HG03439 (cell line): ENCODE data around the gene FAXC.

Source experiments
- ATAC-seq: cut with Tn5 transposase; IDR thresholded peaks from one replicate; pipeline ENCODE4 v1.9.1; 2021; ENCODE audit warnings: mild to moderate bottlenecking, moderate library complexity; ENCODE audit not compliant: unreplicated experiment

FAXC gene

DNA sequence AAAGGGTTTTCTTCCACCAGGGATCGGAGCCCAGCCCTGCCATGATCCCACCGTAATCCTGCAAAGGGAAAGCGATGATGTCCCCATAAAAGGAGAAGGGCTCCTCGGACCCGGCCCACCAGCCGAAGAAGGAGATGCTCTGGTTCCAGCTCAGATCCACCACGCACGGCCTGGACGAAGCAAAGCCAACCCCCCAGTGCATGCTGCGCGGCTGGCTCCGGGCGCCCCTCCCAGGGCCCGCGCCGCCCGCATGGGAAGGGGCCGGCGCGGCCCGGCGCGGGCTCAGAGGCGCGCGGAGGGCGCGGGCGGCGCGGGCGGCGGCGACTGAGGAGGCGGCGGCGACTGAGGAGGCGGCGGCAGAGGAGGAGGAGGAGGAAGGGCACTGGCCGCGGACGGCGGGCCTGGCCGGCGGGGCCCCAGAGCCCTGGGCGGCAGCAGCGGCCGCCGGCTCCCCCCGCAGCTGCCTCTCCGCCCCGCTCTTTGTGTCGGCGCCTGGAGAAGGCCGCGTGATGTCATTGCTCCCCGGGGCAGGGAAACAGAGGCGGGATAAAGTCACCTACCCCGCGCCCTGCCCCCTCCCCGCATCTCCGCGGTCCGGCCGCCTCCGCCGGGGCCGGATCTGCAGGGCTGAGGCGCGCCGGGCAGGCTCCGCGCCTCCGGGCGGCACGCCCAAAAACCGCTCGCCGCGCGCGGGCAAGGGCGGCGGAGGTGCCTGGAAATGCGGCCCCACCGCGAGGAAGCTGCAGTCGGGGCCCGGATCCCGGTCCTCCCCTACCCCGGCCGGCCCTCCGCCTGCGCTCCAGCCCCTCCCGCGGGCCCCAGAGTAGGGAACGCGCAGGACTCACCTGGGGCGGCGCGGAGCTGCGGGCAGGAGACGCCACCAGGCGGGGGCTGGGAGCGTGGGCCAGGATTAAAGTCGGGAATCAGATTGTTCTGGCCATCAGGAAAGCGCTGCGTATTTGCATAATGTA lies at the start of gene FAXC:
Gene FAXC (minus strand): TSS at position 504 of the 971 bp plus-strand sequence. CDS start 302 bp downstream, at position 202.
- ATAC-seq: peak; percentile 53

DNA sequence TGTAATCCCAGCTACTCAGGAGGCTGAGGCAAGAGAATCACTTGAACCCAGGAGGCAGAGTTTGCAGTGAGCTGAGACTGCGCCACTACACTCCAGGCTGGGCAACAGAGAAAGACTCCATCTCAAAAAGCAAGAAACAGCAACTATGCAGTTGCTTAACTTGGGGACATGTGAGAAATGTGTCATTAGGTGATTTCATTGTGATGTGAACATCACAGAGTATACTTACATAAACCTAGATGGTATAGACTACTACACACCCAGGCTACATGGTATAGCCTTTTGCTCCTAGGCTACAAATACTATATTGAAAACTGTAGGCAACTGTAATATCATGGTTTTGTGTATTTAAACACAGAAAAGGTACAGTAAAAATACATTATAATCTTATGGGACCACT lies 47.8 kb upstream of the FAXC start:
- ATAC-seq: no peak

DNA sequence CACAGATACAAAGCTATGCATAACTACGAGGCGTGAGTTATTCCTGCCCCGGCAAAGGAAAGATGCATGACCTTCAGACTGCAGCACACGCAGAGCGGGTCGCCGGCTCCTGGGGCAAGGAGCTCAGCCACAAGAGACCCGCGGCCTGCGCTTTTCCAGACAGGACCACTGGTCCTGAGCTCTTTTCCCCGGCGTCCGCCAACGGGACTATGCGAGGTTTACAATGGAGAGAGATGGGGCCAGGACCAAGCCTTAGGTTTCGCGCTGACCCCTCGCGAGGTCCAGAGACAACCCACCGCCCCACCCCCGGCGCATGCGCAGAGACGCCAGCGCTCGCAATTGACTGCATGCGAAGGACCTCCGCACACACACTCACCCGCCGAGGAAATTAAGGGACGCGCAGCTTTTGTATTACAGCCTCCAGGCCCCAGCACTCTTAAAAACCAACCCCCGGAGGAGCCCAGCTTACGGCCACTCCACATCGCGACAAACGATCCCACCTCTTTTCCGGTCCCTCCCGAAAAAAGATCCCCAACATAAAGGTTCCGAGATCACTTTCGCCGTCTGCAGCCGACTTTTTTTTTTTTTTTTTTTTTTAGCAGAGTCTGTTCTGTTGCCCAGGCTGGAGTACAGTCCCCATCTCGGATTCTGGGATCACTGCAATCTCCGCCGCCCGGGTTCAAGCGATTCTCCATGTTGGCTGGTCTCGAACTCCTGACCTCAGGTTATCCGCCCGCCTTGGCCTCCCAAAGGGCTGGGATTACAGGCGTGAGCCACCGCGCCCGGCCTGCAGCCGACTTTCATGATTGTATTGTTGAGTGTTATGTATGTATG lies 44.4 kb upstream of the FAXC start, which contains the start of gene COQ3:
Gene COQ3 (minus strand): TSS at position 498 of the 834 bp plus-strand sequence. CDS start 16 bp downstream, at position 482.
- ATAC-seq: peak; percentile 66

DNA sequence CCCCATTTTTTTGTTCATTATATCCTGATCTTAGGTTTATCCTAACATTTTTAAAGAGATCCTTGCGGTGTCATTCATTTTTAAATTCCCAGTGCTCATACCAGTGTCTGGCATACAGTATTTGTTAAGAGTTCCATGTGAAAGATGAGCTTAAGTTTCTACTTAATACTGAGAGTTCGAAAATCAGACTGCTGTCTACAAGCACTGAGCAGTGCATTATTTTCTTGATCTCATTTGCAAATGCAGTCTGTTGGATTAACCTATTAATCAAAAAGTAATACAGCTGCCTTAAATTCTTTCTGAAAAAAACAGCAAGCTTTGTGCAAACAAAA lies 43.9 kb upstream of the FAXC start:
- peak; percentile 21 for ATAC-seq

DNA sequence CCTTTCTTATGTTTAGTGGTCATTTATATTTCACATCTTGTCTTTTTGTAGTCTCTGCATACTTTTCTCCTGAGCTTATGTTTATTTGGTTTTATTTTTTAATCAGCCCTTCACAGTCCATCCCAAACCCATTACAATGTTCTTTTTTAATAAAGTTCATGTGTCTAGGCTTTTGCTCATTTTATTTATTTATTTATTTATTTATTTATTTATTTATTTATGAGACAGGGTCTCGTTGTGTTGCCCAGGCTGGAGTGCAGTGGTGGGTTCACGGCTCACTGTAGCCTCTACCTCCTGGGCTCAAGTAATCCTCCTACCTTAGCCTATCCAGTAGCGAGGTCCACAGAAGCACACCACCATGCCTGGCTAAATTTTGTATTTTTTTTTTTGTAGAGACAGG lies 41.4 kb upstream of the FAXC start:
- no peak for ATAC-seq

DNA sequence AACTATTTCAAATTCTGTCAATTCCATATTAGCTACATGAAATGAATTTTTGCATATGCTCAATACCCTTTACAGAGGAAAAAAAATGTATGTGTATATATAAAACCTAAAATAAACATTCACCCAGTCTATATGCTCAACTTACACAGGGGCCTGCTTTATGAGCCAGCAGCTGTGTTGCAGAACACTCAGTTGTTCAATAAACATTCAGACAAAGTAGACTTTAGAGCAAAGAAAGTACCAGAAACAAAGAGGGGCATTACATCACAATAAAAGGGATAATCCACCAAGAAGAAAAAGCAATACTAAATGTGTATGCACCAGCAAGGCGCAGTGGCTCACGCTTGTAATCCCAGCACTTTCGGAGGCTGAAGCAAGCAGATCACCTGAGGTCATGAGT lies 35.0 kb upstream of the FAXC start:
- ATAC-seq: no peak

DNA sequence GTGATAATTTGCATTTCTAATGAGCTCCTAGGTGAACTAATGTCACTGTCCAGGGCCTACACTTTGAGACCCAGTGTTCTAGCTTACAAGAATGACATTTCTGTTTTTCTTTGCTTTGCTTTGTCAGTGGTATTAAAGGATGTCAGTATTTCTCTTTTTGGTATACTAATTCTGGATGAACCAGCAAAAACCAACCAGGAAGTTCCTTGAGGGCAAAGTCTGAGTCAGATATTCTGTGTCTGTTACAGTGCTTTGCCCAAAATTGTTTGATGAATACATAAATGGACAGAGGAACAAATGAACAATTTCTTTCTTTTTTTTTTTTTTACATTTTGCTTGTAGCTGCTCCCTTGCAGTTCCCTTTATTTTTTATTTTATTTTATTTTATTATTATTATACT lies 29.2 kb upstream of the FAXC start:
- ATAC-seq: no peak

DNA sequence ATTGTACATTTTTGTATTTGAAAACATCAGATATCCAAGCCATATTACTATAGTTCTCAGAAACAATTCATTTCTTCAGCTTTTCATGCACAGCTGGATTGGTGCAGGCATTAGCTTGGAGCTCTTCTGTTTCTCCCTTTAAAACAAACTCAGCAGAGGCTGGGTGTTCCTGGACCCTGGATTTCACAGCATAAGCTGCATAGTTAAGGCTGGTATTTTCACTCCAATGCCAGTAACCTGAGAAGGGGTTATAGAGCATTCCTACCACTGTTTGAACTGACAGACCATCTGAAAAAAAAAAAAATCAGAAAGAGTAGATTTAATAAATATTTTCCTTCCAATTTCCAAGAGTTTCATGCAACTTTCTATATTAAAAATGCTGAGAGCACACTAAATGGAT lies 20.1 kb upstream of the FAXC start:
- ATAC-seq: no peak

DNA sequence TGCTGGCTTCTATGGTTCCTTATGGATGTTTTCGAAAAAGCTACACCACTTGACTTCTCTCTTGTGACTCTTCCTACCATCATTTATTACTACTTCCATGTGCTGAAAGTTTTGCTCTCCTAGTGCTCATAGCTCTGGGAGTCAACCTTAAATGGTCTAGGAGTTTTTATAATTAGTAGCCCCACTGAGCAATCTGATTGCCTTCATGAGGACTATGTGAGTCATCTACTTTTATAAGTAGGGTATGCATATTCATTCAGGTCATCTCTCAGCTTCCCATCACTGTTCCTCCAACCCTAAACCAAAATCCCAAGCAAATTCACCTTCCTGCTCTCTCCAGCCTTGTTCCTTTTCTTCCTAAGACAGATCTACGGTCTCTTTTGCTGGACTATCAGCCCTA lies 17.4 kb upstream of the FAXC start:
- ATAC-seq: no peak

DNA sequence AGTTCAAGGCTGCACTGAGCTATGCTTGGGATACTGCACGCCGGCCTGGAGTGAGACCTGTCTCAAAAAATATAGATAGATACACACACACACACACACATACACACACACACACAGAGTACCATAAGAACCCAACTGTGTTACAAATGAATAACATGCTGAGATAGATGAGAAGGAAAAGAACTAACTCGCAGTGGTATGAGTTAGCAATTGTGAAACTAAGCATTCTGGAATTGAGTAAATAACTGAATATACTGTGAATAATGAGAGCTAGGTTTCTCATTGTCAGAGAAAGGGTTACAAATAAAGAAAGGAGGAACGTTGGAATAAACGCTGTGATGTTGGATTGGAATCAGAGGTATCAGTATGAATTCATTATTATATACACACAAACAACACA lies 14.6 kb upstream of the FAXC start:
- peak; percentile 94 for ATAC-seq

DNA sequence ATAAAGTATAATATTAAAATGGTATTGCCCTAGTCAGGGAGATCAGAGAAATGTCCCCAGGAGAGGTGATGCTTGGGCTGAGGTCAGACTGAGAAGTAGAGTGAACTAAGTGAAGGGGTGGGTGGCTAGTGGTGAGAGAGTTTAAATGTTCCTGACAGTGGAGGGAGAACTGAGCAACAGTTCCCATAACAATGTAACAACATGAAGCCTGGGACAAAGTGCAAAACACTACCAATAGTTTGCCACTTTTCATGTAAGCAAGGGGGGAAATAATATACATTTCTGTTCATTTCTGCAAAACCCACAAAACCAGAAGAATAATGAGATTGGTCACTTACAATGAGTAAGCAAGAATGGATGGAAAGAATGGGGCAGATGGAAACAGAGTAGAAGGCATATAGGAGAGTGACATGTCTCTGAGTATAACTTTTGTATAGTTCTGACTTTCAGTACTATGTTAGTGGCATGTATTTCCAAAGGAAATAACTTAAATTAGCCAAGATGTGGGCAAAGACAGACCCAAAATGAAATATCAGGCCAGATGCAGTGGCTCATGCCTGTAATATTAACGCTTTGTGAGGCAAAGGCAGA lies 13.3 kb upstream of the FAXC start:
- no peak for ATAC-seq

DNA sequence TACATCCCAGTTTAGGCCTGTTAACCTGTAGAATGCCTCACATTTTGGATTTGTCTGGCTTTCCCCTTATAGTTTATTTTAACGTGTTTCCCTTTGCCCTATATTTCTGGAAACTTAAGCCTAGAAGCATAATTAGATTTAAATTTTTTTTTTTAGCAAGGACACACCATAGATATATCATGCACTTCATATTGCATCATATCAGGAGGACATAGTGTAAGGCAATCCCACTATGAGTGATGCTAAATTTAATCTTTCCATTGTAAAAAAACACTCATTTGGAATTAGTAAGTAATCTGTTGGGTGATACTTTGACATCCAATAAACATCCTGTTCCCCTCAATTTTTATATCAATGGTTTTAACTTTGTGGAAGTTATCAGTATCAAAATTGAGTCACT lies 10.3 kb upstream of the FAXC start:
- no peak for ATAC-seq

DNA sequence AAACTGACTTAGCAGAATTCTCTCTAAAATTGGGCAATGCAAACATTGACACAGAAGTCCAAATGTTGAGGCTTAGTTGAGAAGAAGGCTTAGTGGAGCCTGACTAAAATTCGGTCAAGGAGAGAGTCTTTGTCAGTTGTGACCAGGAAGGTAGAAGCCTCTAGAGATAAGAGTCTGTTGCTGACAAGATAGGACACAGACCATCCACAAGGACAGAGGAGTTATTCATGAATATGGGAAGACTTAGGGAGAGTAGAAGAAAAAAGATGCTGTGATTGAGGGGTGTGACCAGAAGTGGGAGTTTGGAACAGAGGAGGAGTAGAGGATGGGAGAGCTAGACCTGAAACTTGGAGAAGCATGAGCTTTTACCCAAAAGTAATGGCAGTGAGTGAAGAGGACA lies 7.2 kb upstream of the FAXC start:
- ATAC-seq: no peak

DNA sequence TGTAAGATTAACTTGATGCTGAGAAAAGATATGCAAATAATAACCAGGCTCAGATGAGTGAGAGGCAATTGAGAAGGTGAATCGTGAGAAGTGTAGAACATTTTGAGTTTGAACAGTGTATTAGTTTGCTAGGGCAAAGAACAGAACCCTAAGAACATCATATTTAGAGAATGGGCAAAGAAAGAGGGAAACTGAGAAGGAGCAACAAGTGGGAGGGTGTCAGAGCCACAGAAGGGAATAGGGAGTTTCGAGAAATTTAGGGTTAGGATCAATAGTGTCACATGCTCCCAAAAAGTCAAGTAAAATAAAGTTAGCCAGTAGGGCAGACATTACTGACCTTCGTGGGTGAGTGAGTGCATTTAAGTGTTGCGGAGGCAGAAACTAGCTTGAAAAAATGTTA lies 5.5 kb upstream of the FAXC start:
- no peak for ATAC-seq

DNA sequence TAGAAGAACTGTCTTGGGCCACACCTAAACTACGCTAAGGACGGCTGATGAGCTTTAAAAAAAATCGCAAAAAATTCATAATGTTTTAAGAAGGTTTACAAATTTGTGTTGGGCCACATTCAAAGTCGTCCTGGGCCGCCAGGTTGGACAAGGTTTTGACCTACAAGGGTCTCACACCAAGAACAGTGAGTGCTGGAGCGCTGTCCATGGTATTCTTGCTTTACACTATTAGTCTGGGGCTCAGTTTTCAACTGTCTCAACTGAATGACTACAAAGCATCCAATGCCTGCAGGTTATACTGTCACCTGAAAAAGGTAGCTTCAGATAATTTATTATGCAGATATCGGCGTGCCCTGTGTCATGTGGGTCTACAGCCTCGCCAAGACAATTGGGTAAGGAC lies 3.7 kb upstream of the FAXC start:
- ATAC-seq: no peak

DNA sequence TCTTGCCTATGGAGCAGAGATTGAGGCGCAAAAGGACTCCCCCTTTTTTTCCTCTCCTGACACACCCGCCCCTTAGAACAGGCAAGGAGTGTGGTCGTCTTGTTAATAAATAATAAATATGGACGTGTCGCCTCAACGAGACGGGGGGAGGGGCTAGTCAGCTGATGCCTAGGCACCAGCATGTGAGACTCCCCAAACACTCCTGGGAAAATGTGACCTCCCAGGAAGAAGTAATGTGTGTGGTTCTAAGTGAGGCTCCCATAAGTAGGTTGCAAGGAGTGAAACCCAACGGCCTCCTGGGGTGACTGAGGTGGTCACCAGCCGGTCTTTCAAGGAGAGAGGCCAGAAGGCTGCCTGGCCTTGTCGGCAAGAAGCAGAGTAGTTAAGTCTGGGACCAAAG lies 1.1 kb upstream of the FAXC start:
- ATAC-seq: no peak

DNA sequence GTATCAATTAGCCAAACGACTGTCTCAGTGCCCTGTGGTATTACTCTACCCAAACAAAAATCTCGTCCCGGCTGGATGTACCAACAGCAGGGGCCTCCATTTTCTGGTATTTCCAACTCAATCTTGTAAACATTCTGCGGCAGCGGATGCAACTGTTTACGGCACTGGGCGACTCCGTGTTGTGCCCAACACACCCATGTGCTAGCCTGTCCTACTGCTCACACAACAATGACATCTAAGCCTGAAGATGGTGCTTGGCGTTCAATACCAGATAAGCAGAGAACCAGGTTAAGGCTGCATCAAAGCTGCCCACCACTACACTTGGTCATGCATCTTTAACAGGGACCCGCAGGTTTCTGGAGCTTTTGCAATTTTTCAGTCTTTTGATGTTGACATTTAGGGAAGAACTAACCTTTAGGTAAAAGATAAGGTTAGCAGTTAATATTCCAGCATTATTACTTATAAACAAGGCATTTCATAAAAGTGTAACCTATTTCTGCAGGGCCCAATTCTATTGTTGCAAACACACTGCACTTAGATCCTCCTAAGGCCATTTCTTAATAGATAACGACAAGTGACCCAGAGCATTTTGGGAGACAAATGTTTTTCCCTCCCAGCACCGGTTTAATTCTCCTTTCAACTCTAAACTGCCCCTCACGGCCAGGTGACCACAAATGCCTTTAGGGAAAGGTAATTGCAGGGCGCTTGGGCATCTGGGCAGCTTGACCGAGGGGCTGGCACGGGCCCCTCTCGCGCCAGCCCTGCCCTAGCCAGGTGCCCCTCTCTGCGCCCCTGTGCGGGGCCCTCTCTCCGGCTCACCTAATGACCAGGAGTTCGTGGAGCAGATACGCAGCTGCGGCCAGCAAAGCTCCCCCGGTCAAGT lies 945 bp downstream of the FAXC start:
- no peak for ATAC-seq

DNA sequence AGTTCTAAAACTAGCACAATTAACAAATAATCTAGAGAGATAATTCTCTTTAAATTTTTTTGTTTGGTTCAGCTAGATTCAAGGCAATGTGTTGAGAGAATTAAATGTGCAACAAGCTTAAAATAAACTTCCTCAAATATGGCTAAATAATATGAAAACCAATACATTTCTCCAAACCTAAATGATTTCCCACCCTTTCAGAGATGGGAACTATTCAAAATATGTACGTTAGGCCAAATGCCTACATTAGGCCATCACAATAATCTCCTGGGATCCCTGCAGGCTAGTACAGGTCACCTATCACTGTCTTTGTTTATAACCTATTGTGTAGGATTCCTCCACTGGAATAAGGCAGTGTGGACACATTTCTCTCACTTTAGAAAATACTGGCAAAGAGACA lies 1.7 kb downstream of the FAXC start:
- ATAC-seq: no peak

DNA sequence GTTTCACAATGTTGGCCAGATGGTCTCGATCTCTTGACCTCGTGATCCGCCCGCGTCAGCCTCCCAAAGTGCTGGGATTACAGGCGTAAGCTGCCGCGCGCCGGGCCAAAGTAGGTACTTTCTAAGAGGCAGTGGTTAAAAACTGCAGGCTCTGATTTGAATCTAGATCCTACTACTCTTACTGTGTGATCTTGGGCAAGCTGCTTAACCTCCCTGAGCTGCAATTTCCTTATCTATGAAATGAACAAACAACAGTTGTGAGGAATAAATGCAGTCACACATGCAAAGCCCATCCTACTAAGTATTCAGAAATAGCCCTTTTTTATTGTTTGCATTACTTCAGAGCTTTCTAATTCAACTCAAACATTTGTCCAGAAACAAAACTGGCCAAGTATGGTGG lies 2.9 kb downstream of the FAXC start:
- ATAC-seq: no peak

DNA sequence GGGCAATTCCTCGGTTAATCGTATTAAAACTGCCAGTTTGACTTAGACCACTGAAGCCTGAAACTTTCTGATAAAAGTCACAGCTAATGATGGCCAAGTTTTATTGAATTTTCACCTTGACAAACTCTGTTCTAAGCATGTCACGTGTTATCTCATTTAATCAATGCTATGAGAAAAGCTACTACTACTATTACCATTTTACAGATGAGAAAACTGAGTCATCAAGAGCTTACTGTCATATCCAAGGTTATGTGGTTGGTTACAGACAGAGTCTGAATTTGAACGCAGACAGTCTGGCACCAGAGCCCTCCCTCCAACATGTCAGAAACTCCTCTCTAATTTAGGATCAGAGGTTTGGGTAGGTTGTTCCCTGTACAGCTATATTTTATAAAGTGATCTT lies 4.3 kb downstream of the FAXC start:
- ATAC-seq: no peak

DNA sequence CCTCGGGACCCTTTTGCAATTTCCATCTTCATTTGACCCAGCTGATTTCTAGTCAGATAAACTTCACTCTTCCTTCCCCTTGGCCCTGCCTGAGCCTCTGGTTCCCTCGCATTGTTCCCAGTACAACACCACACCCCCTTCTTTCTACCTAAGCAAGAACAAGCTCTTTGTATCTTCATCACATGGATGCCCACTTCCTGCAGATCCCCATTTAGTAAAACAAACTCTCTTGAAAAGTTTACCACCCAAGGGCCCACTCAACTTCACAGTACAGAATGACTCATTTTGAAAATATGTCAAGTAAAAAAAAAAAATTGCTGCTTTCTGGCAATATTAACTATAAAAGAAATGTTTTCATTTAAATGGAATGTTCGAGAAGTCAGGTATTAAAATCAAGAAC lies 5.2 kb downstream of the FAXC start:
- ATAC-seq: no peak
